ENCODE results near the gene LGALS4.
"Not testable (repeated sequence)": the region's sequence is repeated elsewhere in the genome, so short reads cannot be mapped to it uniquely, and the experiment has no call there.

Gene LGALS4

DNA sequence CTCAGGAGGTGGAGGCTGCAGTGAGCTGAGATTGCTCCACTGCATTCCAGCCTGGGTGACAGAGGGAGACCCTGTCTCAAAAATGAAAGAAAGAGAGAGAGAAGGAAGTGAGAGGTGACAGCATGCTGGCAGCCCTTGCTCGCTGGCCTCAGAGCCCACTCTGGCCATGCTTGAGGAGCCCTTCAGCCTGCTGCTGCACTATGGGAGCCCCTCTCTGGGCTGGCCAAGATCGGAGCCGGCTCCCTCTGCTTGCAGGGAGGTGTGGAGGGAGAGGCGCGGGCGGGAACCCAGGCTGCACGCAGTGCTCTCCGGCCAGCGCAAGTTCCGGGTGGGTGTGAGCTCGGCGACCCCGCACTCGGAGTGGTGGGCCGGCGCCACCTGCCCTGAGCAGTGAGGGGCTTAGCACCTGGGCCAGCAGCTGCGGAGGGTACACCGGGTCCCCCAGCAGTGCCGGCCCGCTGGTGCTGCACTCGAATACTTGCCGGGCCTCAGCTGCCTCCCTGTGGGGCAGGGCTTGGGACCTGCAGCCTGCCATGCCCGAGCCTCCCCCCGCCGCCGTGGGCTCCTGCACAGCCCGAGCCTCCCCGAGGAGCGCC is 8.6 kb upstream of the LGALS4 start:
- DNase-seq (ENCODE audit: low read depth): not testable (repeated sequence)

DNA sequence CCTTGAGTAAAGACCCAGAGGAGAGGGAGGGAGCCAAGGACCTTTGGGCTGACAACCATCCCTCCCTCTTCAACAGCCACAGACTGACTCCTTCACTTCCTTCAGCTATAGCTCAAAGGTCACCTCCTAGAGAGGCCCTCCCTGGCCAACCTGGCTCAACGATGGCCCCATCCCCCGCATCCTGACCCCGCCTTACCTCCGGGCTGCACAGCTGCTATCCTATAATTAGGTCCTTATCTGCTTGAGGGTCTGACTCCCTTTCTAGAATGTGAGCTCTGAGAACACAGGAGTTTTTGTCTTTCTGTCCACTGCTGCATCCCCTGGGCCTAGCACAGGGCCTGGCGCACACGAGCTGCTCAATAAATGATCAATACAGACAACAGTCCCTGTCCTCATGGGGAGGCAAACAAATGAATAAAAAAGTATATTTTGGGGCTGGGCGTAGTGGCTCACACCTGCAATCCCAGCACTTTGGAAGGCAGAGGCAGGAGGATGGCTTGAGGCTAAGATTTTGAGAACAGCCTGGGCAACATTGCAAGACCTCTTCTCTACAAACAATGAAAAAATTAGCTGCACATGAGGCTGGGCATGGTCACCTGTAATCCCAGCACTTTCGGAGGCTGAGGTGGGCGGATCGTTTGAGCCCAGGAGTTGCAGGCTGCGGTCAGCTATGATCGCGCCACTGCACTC is 6.6 kb upstream of the LGALS4 start:
- DNase-seq (ENCODE audit: low read depth): no peak

DNA sequence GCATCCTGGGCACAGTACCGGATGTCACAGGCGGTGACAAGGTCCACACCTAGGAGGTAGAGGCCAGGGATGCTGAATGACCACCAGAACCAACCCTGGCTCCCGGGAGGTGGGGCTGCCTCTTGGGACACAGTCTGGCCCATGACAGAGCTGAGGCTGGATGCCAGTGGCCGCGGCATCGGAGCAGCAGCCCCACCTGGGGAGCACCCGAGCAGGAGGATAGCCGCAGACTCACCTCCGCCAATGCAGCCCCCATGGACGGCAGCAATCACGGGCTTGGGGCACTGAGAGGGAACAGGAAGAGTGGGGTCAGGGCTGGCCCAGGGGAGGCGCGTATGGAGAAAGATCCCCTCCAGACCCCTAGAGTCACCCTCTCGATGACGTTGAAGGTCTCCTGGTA is 4.3 kb upstream of the LGALS4 start:
- DNase-seq (ENCODE audit: low read depth): no peak

DNA sequence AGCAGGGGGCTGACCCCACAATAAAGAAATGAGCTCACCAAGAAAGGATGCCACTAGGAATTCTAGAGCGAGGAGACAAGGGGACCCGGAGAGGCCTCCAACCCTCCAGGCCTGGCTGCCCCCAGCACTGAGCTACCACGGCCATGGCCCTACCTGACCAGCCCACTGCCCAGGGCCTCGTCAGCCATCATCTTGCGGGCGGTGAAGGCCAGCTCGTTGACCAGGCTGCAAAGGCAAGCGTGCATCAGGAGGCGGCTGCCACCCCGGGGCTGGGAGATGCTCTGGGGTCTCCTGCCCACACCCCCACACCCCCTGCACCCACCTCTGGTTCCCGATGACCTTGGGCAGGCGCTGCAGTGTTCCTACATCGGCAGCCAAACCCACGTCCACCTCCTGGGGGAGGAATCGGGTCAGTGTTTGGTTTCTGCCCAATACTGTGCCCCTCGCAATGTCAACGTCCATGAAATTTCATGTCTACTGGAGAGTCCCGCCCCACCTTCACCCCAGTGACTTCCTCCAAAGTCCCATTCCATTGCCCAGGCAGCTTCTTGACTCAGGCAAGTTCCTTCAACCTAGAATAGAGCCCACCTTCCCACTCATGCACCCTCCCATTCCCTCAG is 3.5 kb upstream of the LGALS4 start:
- no peak for DNase-seq (ENCODE audit: low read depth)

DNA sequence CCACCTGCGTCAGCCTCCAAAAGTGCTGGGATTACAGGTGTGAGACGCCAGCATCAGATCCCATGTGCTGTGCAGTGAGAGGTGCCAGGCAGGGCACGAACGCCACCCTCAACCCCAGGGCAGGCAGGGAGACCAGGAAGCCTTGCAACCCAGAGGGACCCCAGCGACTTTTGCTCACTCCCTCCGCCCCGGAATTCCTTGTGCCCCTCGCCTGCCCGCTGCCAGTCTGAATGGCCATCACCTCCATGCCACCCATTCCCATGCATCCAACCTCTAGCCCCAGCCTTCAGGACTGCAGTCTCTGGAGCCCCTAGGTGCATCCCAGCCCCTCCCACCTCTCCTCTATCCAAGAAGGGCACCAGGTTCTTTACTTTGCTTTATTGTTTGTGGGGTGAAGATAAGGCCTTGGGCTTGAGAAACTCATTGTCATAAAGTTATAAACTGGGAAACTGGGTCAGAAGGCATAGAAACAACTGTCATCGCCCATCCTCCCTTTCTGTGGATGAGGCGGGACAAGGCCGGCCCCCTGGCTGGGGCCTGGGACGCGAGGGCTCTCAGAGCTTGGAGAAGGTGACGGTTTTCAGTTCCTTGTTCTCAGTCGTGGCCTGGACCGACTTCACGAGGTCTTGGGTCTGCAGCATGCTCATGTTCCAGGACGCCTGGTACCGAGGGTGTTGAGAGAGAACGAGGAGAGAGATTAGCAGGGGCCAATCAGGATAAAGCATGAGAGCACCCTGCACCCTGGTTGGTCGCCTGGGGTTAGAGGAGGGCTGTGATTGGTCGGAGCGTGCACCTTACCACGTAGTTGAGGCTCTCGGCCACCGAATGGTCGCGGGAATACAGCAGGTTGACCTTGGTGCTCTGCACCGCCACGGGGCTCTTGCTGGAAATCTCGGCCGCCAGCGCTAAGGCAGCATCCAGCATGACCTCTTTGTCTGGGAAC is 2.6 kb upstream of the LGALS4 start:
- DNase-seq (ENCODE audit: low read depth): no peak

DNA sequence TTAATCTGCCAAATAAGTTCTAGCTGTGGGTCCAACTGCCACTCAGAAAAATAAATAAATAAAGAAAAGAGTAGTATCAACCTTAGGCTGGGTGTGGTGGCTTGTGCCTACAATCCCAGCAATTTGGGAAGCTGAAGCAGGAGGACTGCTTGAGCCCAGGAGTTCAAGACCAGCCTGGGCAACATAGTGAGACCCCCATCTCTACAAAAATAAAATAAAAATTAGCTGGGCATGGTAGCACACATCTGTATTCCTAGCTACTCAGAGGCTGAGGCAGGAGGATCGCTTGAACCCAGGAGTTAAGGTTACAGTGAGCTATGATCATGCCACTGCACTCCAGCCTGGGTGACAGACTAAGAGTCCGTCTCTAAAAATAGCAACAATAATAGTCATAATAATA is 1.2 kb upstream of the LGALS4 start:
- DNase-seq (ENCODE audit: low read depth): not testable (repeated sequence)

DNA sequence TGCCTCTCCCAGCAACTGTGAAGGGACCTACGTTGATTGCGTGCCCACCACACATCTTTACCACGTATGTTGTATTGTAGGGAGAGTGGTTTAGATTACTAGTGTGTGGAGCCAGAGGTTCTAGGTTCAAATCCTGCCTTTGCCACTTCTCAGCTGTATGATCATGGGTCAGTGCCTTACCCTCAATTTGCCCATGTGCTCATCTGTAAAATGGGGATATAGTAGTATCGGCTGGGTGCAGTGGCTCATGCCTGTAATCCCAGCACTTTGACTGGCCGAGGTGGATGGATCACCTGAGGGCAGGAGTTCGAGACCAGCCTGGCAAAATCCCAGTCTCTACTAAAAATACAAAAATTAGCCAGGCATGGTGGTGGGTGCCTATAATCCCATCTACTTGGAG is 578 bp upstream of the LGALS4 start:
- no peak for DNase-seq (ENCODE audit: low read depth)

DNA sequence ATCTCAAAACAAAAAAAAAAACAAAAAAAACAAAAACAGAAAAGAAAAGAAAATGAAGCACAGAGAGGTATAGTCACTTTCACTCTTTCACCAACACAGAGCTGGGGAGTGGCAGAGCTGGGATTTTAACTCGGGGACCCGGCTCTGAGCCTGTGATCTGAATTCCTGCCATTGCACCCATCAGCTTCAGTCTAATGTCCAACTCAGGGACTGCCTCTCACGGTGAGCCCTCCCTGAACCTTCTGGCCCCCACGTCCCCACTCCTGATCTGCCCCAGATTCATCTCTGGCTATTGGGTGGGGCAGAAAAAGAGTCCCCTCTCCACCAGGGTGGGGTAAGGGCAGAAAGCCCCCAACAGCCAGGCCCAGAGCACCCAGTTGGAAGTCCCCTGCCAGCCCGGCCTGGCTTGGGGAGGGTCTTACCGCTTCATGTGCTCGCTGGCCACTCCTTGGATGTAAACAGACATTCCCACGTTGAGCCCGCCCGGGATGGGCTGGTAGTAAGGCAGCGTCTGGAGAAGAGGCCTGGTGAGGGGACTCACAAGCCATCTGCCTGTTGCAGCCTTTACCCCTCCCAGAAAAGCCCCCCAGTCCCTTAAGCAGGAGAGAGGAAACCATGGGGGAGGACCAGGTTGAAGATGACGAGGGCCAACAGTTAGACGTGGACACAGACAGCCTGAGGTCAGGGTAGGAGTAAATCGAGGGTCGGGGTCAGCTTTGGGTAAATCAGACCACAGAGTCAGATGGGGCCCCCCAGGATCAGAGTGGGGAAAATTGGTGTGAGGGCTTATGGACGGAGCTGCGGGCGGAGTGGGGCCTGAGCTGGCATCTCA is 520 bp downstream of the LGALS4 start:
- no peak for DNase-seq (ENCODE audit: low read depth)

DNA sequence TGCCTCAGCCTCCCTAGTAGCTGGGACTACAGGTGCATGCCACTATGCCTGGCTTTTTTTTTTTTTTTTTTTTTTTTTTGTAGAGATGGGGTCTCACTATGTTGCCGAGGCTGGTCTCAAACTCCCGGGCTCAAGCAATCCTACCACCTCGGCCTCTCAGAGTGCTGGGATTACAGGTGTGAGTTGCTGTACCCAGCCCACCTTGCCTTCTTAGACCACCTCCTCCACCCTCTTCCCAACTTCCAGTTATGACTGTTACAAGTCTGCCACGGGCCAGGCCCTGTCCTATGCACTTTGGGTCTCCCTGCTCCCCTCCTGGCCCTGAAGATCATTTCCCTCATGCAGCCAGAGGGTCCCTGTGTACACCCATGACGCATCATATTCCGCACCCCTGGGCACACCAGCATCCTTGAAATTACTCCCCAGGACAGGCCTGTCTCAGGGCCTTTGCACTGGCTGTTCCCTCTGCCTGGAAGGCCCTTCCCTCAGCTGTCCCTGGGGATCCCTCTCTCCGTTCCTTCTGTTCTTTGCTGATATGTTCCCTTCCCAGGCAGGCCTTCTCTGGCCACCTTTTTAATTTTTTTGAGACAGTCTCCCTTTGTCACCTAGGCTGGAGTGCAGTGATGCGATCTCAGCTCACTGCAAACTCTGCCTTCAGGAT is 3.0 kb downstream of the LGALS4 start:
- no peak for DNase-seq (ENCODE audit: low read depth)

DNA sequence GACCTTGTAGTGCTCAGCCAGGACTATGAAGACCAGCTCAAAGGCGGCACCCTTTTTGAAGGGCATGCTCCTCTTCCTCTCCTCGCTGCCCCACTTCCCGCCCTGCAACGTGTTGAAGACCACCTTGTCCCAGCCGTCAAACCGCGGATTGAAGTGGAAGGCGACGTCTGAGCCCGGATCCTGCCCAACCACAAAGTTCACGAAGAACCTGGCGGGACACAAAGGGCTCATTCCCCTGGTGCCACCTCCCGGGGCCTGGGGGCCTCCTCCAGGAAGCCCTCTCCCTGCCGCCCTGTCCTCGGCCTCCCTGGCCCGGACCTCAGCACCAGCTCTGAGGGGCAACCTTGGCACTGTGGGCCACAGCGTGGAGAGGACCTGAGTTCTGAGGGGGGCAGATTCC is 4.0 kb downstream of the LGALS4 start:
- no peak for DNase-seq (ENCODE audit: low read depth)

DNA sequence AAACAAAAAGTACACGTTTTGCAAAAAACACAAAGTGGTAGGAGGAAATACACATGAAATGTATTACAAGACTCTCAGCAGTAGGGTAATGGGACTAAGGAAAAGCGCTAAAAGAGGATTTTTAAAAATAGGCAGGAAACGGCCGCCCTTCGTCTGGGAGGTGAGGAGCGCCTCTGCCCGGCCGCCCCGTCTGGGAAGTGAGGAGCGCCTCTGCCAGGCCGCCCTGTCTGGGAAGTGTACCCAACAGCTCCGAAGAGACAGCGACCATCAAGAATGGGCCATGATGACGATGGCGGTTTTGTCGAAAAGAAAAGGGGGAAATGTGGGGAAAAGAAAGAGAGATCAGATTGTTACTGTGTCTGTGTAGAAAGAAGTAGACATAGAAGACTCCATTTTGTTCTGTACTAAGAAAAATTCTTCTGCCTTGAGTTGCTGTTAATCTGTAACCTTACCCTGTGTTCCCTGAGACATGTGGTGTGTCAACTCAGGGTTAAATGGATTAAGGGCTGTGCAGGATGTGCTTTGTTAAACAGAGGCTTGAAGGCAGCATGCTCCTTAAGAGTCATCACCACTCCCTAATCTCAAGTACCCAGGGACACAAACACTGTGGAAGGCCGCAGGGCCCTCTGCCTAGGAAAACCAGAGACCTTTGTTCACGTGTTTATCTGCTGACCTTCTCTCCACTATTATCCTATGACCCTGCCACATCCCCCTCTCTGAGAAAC is 5.2 kb downstream of the LGALS4 start:
- DNase-seq (ENCODE audit: low read depth): not testable (repeated sequence)

DNA sequence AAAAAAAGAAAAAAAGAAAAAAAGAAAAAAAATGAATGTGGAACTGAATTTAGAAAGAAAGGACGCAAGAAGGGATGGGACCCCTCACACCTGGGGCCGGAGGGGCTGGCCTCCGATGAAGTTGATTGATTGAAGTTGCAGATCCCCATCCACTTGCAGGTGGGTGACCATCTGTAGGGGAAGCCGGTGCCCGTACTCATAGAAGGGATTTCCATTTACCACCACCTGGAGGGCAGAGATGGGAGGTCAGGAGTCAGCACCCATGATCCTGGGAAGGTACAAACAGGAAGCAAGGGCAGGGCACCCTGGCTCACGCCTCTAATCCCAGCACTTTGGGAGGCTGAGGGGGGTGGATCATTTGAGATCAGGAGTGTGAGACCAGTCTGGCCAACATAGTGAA is 6.4 kb downstream of the LGALS4 start:
- DNase-seq (ENCODE audit: low read depth): no peak

DNA sequence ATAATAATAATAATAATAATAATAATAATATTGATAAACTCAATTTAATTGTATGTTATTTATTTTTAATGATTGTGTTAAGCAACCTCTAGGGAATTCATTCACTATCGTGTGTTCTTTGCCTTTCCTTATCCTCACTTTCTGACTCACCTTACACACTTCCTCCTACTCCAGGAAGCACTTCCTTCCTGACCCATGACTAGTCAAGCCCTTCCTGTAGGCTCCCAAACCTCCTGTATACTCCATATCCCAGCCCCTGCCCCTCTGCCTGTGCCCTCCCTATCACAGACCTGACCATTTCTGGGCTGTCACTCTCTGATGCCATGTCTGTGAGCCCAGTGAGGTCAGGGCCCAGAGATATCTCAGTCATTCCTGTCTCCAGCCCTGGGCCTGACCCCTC is 7.6 kb downstream of the LGALS4 start:
- peak; percentile 48 for DNase-seq (ENCODE audit: low read depth)

DNA sequence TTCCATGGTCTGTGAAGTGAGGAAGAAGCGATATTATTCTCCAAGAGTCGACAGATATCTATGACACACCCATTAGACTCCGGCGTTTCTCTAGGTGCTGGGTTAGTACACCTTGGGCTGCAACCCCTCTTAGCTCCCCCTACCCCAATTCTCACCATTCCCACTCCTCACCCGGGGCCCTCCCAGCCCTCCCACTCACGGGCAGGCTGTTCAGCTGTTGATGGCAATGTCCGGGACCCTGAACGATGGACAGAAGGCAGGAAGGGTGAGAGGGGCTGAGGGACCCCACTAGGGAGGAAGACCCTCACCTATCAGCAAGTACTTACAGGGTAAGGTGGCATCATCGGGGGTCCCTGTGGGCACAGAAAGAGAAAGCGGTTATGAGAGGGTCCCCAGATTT is 9.2 kb downstream of the LGALS4 start:
- DNase-seq (ENCODE audit: low read depth): no peak

DNA sequence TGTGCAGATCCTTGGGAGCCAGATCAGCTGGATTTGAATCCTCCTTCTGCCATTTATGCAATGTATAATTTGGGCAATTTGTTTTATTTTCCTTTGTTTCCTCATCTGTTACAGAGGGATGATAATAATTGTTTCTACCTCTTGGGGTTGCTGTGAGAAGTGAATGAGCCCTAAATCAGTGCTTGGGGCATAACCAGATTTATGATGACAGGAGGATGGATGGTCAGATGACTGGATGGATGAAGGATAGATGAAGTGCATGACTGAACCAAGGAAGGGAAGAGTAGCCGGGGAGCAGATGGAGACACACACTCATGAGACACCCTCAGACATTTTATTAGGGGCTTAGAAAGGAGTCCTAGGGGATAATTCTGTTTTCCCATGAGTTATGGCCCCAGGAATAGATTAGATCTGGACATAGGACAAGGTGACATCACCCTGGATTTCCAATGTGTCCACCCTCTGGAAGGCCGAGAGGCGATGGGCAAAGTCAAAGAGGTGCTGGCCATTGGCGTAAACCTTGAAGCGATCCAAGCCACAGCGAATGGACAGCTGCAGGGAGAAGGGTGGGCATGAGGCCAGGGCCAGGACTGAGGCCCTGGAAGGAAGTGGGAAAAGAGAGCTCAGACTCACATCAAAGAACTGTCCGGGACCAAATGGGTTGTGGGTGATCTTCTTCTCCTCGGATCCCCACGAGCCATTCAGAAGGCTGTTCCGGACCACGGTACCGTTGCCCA is 11.2 kb downstream of the LGALS4 start:
- no peak for DNase-seq (ENCODE audit: low read depth)

DNA sequence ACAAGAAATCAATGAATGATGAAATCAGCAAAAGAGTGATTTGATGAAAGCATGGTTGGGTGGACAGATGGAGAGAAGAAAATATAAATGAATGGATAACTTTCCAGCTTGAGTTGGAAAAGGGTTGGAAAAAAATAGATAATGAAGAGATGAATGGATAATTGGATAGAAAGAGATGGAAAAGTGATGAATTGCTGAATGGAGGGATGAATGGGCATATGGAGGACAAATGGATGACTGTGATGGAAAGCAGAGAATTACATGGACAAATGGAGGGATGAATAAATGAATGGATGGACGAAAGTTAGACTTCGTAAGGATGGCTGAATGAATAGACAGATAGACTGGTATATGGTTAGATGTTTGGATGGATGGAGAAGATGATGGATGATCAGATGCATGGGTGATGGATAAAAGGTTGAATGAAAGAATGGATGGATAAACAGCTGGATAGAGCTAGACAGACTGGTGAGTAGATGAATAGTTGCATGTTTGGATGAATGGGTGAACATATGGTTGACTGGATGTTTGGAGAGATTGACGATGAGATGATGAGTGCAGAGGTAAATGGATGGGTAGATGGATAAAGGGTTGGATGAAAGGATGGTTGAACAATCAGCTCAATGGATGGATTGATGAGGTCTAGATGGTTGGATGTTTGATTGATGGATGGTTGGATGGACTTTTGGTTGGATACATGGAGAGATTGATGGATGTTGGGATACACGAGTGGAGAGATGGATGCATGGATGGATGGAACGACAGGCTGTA is 12.0 kb downstream of the LGALS4 start:
- DNase-seq (ENCODE audit: low read depth): no peak

DNA sequence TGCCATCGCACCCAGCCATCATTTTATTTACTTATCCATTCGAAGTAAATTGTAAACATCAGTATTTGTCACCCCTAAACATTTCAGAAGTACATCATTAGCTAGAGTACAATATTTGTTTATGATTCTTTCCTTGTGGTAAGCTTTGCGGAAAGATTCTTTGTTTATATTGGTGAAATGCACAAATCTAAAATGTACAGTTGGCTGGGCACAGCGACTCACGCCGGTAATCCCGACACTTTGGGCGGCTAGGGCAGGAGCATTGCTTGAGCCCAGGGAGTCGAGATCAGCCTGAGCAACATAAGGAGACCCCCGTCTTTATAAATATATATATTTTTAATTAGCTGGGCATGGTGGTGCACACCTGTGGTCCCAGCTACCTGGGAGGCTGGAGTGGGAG is 13.6 kb downstream of the LGALS4 start:
- no peak for DNase-seq (ENCODE audit: low read depth)

DNA sequence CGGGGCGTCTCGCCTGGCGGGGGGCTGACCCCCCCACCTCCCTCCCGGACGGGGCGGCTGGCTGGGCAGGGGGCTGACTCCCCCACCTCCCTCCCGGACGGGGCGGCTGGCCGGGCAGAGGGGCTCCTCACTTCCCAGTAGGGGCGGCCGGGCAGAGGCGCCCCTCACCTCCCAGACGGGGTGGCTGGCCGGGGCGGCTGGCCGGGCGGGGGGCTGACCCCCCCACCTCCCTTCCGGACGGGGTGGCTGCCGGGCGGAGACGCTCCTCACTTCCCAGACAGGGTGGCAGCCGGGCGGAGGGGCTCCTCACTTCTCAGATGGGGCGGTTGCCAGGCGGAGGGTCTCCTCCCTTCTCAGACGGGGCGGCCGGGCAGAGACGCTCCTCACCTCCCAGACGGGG is 15.0 kb downstream of the LGALS4 start:
- DNase-seq (ENCODE audit: low read depth): not testable (repeated sequence)

DNA sequence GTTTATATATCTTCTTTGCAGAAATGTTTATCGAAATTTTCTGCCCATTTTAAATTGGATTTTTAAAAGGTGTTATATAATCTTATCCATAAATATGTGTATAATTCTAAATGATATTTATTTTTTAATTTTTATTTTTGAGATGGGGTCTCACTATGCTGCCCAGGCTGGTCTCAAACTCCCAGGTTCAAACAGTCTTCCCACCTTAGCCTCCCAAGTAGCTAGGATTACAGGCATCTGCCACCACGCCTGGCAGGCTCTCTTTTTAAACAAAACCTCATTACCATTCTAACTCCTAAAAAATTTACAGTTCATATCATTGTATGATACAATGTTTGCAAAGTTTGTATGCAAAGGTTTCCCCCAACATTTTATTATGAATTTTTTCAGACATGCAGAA is 16.6 kb downstream of the LGALS4 start:
- no peak for DNase-seq (ENCODE audit: low read depth)

Measured in ELR (cell line).